ENCODE results near the gene IL1RL2.

The IL1RL2 gene

DNA sequence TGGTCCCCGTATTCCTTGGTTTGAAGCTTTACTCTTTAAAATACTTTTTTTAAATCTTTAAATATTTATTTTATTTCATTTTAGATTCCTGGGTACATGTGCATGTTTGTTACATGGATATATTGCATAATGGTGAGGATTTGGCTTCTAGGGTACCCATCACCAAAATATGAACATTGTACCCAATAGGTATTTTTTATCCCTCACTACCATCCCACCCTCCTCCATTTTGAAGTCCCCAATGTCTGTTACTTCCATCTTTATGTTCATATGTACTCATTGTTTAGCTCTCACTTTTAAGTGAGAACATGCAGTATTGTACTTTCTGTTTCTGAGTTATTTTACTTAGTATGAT is 65.0 kb downstream of the IL1RL2 start:
- Histone ChIP-seq H3K36me3 (ENCODE audit: control insufficient read depth in 1 of 2, insufficient read depth in 2 of 2, low read length in 2 of 2) (no peaks in the 10 kb centered on the region), H3K9me3 (ENCODE audit: control insufficient read depth in 1 of 2, low read length in 2 of 2) (no peaks in the 10 kb centered on the region), H3K9ac (ENCODE audit: low read depth in 1 of 2, low read length in 2 of 2) (no peak overlapping the region), H3K4me3 (ENCODE audit: low read depth in 1 of 2, low read length in 2 of 2) (no peak overlapping the region), H3K27ac (ENCODE audit: low read depth, low read length) (no peak overlapping the region), H3K4me1 (ENCODE audit: control insufficient read depth in 1 of 2, insufficient read depth in 2 of 2, low read length in 2 of 2) (peaks cover 5% of the 10 kb centered on the region in 2 donors), H3K27me3 (ENCODE audit: control insufficient read depth in 1 of 2, insufficient read depth in 2 of 2, low read length in 2 of 2) (peaks cover 0 to 14% of the 10 kb centered on the region in 2 donors)

DNA sequence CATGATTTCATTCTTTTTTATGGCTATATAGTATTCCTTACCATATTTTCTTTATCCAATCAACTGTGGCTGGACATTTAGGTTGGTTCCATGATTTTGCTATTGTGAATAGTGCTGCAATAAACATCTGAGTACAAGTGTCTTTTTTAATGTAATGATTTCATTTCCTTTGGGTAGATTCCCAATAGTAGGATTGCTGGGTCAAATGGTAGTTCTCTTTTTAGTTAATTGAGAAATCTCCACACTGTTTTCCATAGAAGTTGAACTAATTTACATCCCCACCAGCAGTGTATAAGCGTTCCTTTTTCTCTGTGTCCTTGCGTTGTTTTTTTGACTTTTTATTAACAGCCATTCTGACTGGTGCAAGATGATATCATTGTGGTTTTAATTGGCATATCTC is 65.4 kb downstream of the IL1RL2 start:
- Histone ChIP-seq H3K4me1 (ENCODE audit: control insufficient read depth in 1 of 2, insufficient read depth in 2 of 2, low read length in 2 of 2) (peaks cover 5% of the 10 kb centered on the region in 2 donors), H3K27ac (ENCODE audit: low read depth, low read length) (no peak overlapping the region), H3K27me3 (ENCODE audit: control insufficient read depth in 1 of 2, insufficient read depth in 2 of 2, low read length in 2 of 2) (peaks cover 0 to 14% of the 10 kb centered on the region in 2 donors), H3K36me3 (ENCODE audit: control insufficient read depth in 1 of 2, insufficient read depth in 2 of 2, low read length in 2 of 2) (no peaks in the 10 kb centered on the region), H3K9ac (ENCODE audit: low read depth in 1 of 2, low read length in 2 of 2) (no peak overlapping the region), H3K9me3 (ENCODE audit: control insufficient read depth in 1 of 2, low read length in 2 of 2) (no peaks in the 10 kb centered on the region), H3K4me3 (ENCODE audit: low read depth in 1 of 2, low read length in 2 of 2) (no peak overlapping the region)

DNA sequence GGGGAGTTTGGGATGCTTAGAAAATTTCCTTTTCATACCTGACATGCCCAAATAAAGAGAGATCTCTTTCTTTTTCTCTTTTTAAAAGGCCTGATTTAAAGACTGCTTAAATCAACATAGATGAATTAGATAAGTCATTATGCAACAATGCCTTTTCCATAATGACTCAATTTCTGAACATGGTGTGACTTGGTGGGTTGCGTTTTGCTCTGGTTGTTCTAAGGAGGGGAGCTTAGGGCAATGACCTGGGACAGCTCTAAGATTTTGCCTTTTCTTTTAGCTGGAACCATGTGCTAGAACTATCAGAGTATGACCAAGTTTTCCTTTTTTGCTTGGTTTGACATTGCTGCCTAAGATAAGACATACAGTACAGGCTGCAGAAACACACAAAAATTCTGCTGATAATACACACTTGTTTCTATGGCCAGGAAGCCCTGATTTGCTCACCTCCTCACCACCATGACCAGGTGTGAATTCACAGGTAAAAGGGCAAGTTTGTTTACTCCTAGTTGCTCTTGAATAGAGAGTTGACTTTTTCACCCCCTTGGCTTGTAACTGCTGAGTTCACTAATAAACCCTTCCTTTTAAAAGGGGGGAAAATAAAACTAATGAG is 66.4 kb downstream of the IL1RL2 start:
- peaks cover 5% of the 10 kb centered on the region in 2 donors for H3K4me1 ChIP-seq (ENCODE audit: control insufficient read depth in 1 of 2, insufficient read depth in 2 of 2, low read length in 2 of 2)
- H3K27me3 ChIP-seq (ENCODE audit: control insufficient read depth in 1 of 2, insufficient read depth in 2 of 2, low read length in 2 of 2) = peaks cover 0 to 14% of the 10 kb centered on the region in 2 donors
- H3K9ac ChIP-seq (ENCODE audit: low read depth in 1 of 2, low read length in 2 of 2) = no peak overlapping the region
- no peaks in the 10 kb centered on the region for H3K36me3 ChIP-seq (ENCODE audit: control insufficient read depth in 1 of 2, insufficient read depth in 2 of 2, low read length in 2 of 2)
- no peak overlapping the region for H3K4me3 ChIP-seq (ENCODE audit: low read depth in 1 of 2, low read length in 2 of 2)
- H3K27ac ChIP-seq (ENCODE audit: low read depth, low read length) = no peak overlapping the region
- no peaks in the 10 kb centered on the region for H3K9me3 ChIP-seq (ENCODE audit: control insufficient read depth in 1 of 2, low read length in 2 of 2)

DNA sequence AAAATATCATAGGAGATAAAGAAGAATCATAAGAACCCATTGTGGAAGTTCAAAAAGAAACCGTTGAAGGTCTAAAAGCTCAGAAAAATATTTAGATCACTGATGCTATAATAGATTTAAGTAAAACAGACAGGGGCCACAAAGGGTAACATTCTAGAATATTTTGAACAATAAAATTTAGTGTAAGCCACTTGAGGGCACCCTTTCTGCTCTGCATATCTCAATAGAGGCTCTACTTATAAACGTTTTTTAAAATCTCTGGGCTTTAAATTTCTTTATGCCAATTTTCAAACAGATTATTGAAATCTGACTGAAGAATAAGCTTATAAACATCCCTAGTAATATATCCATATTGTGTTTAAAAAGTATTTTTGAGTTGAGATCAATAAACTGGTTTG is 66.9 kb downstream of the IL1RL2 start:
- no peaks in the 10 kb centered on the region for H3K36me3 ChIP-seq (ENCODE audit: control insufficient read depth in 1 of 2, insufficient read depth in 2 of 2, low read length in 2 of 2)
- no peak overlapping the region for H3K27ac ChIP-seq (ENCODE audit: low read depth, low read length)
- H3K9ac ChIP-seq (ENCODE audit: low read depth in 1 of 2, low read length in 2 of 2) = no peak overlapping the region
- H3K4me3 ChIP-seq (ENCODE audit: low read depth in 1 of 2, low read length in 2 of 2) = no peak overlapping the region
- H3K27me3 ChIP-seq (ENCODE audit: control insufficient read depth in 1 of 2, insufficient read depth in 2 of 2, low read length in 2 of 2) = peaks cover 0 to 11% of the 10 kb centered on the region in 2 donors
- H3K9me3 ChIP-seq (ENCODE audit: control insufficient read depth in 1 of 2, low read length in 2 of 2) = no peaks in the 10 kb centered on the region
- H3K4me1 ChIP-seq (ENCODE audit: control insufficient read depth in 1 of 2, insufficient read depth in 2 of 2, low read length in 2 of 2) = peaks cover 5% of the 10 kb centered on the region in 2 donors

DNA sequence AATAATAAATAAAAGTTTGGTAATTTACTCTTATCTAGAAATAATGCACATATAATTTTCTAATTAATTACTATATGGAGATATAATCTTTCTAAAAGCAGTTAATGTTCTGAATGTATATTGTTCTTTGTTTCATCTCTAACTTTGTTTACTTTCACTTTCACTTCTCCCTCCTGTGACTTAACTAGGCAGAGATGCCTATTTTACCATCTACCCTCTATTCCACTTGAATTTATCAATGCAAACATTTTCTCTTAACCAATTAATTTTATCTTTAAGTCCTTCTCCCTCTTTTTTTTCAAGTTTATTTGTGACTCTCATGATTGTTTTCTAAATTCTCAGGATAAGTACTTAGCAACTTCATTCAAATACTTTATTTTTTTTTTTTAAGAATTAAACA is 69.5 kb downstream of the IL1RL2 start:
- Histone ChIP-seq H3K27ac (ENCODE audit: low read depth, low read length) (no peak overlapping the region), H3K9me3 (ENCODE audit: control insufficient read depth in 1 of 2, low read length in 2 of 2) (no peaks in the 10 kb centered on the region), H3K4me1 (ENCODE audit: control insufficient read depth in 1 of 2, insufficient read depth in 2 of 2, low read length in 2 of 2) (peaks cover 3 to 4% of the 10 kb centered on the region in 2 donors), H3K27me3 (ENCODE audit: control insufficient read depth in 1 of 2, insufficient read depth in 2 of 2, low read length in 2 of 2) (peaks cover 0 to 4% of the 10 kb centered on the region in 2 donors), H3K9ac (ENCODE audit: low read depth in 1 of 2, low read length in 2 of 2) (no peak overlapping the region), H3K4me3 (ENCODE audit: low read depth in 1 of 2, low read length in 2 of 2) (no peak overlapping the region), H3K36me3 (ENCODE audit: control insufficient read depth in 1 of 2, insufficient read depth in 2 of 2, low read length in 2 of 2) (no peaks in the 10 kb centered on the region)

DNA sequence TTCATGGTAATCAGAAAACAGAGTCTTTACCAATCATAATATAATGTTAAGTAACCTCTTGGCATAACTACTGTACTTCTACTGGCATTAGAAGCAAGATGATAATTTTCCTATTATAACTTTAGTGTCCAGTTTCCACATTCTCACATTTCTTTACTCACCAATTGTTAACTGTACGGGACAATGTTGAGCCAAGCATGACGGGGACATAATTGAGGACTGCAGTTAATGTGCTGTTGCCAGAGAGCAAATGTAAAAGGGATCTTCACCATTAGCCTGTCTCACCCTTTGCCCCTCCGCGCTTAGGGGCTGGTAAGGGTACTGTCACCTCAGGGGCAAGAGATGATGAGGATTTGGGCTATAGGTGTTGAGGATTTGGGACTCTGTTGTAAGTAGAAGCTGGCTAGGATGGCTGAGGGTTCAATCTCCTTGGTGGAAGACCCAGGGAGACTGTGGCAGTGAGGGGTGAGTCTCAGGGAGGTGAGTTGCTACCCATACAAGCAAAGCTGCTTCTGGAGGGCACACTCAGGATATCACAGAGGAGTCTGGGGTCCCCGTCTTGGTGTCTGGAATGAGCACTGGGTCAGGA is 70.1 kb downstream of the IL1RL2 start:
- Histone ChIP-seq H3K4me3 (ENCODE audit: low read depth in 1 of 2, low read length in 2 of 2) (no peak overlapping the region), H3K27ac (ENCODE audit: low read depth, low read length) (no peak overlapping the region), H3K27me3 (ENCODE audit: control insufficient read depth in 1 of 2, insufficient read depth in 2 of 2, low read length in 2 of 2) (peaks cover 0 to 3% of the 10 kb centered on the region in 2 donors), H3K9ac (ENCODE audit: low read depth in 1 of 2, low read length in 2 of 2) (no peak overlapping the region), H3K4me1 (ENCODE audit: control insufficient read depth in 1 of 2, insufficient read depth in 2 of 2, low read length in 2 of 2) (no peaks in the 10 kb centered on the region), H3K36me3 (ENCODE audit: control insufficient read depth in 1 of 2, insufficient read depth in 2 of 2, low read length in 2 of 2) (no peaks in the 10 kb centered on the region), H3K9me3 (ENCODE audit: control insufficient read depth in 1 of 2, low read length in 2 of 2) (no peaks in the 10 kb centered on the region)

DNA sequence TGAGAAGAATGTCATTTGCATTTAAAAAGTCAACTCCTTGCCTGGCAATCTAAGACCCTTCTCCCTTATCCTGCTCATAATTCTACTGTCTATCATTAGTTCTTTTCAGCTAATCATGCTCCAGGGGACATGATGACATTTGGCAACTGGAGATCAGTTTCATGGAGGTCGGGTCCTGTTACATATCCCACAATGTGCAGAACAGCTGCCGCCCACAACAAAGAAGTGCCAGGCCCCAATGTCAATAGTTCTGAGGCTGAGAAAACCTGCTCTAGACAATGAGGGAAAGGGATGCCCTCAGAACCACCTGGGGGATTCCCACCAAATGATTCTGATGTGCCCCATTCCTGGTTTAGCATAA is 71.2 kb downstream of the IL1RL2 start:
- Histone ChIP-seq H3K36me3 (ENCODE audit: control insufficient read depth in 1 of 2, insufficient read depth in 2 of 2, low read length in 2 of 2) (no peaks in the 10 kb centered on the region), H3K9ac (ENCODE audit: low read depth in 1 of 2, low read length in 2 of 2) (no peak overlapping the region), H3K4me3 (ENCODE audit: low read depth in 1 of 2, low read length in 2 of 2) (no peak overlapping the region), H3K9me3 (ENCODE audit: control insufficient read depth in 1 of 2, low read length in 2 of 2) (no peaks in the 10 kb centered on the region), H3K27ac (ENCODE audit: low read depth, low read length) (no peak overlapping the region), H3K27me3 (ENCODE audit: control insufficient read depth in 1 of 2, insufficient read depth in 2 of 2, low read length in 2 of 2) (peaks cover 0 to 3% of the 10 kb centered on the region in 2 donors), H3K4me1 (ENCODE audit: control insufficient read depth in 1 of 2, insufficient read depth in 2 of 2, low read length in 2 of 2) (no peaks in the 10 kb centered on the region)

DNA sequence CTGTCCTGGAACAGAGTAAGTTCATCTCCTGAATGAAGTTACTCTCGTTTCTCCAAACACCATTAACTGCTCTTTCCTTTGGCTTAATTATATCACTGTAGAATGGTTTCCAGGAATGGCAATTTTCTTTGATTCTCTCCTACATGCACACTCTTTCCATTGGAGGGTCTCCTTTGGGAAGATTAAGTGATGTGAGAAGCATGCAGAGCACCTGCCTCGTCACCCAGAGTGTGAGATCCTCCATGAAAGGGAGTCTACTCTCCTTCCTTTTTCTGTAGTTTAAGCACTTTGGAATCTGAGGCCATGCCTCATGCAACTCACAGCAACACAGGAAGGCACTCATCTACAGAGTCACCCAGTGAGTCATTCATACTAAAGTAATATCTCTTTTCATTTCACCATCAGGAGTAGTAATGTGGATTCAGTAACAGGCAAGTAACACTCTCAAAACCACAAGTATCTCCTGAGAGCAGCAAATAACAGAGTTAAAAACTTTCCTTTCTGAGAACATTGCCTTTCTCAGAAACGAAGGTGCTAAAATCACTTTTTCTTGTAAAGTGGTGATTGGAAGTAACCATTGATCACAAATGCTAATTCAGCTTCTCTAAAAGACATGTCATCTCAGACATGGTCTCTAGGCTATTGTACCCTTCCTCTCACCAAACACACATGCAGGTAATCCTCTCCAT is 71.7 kb downstream of the IL1RL2 start:
- Histone ChIP-seq H3K9me3 (ENCODE audit: control insufficient read depth in 1 of 2, low read length in 2 of 2) (no peaks in the 10 kb centered on the region), H3K27me3 (ENCODE audit: control insufficient read depth in 1 of 2, insufficient read depth in 2 of 2, low read length in 2 of 2) (peaks cover 0 to 3% of the 10 kb centered on the region in 2 donors), H3K4me1 (ENCODE audit: control insufficient read depth in 1 of 2, insufficient read depth in 2 of 2, low read length in 2 of 2) (no peaks in the 10 kb centered on the region), H3K9ac (ENCODE audit: low read depth in 1 of 2, low read length in 2 of 2) (no peak overlapping the region), H3K4me3 (ENCODE audit: low read depth in 1 of 2, low read length in 2 of 2) (no peak overlapping the region), H3K36me3 (ENCODE audit: control insufficient read depth in 1 of 2, insufficient read depth in 2 of 2, low read length in 2 of 2) (no peaks in the 10 kb centered on the region), H3K27ac (ENCODE audit: low read depth, low read length) (no peak overlapping the region)

DNA sequence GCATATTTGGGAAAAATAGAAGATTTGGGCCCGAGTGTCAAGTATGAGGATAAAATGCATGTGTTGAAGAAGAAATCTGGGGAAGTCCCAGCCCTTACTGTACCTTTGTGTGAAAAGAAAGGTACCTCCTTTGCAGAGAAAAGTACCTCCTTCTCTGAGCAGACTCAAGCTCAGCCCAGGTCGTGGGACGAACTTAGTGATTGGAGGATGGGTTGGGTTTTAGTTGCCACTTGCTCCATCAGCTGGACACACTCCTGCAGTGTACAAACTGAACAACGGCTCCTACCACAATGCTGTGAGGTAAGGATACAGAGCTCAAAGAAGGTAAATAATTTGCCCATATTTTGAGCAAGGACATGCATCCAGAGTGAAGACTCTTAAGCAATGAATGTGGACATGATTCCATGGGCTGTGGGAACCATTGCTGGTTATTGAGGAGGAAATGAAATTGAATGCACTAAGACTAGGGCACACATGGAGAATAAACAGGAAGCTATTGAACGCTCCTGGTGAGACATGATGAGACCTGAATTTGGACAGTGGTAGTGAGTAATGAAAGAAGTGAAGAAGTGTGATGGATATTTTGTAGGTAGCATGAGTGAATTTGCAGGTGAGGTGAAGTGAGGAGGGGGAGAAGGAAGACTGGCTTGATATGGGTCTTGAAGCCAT is 74.8 kb downstream of the IL1RL2 start:
- Histone ChIP-seq H3K4me3 (ENCODE audit: low read depth in 1 of 2, low read length in 2 of 2) (no peak overlapping the region), H3K36me3 (ENCODE audit: control insufficient read depth in 1 of 2, insufficient read depth in 2 of 2, low read length in 2 of 2) (no peaks in the 10 kb centered on the region), H3K27ac (ENCODE audit: low read depth, low read length) (no peak overlapping the region), H3K9ac (ENCODE audit: low read depth in 1 of 2, low read length in 2 of 2) (no peak overlapping the region), H3K4me1 (ENCODE audit: control insufficient read depth in 1 of 2, insufficient read depth in 2 of 2, low read length in 2 of 2) (no peaks in the 10 kb centered on the region), H3K9me3 (ENCODE audit: control insufficient read depth in 1 of 2, low read length in 2 of 2) (no peaks in the 10 kb centered on the region), H3K27me3 (ENCODE audit: control insufficient read depth in 1 of 2, insufficient read depth in 2 of 2, low read length in 2 of 2) (peaks cover 0 to 3% of the 10 kb centered on the region in 2 donors)
